Pancreas (tissue), 10 donors: ENCODE measurements around the gene FXYD1. TPM values are rescaled to one million over a fixed set of nuclear protein-coding genes. Genes with fewer than 3 reads are reported as not detected.
A peak's percentile ranks its signal among the peaks of the same experiment; 100 is the strongest.

Experiments used
- ATAC-seq, 4 donors: fragments of 200-7000 bp; cut with Tn5 transposase; one replicate each; pipeline versions ENCODE4 v1.8.0 to v1.9.1; 2020; ENCODE audit warnings: mild to moderate bottlenecking in 4 of 4, moderate library complexity in 4 of 4
- DNase-seq, 6 donors: peaks; one replicate each; pipeline ENCODE4 v3.0.0-alpha.2; 2020
- FAIRE-seq: peaks from 2 replicates; lab custom pipeline; 2012; peaks lifted over from hg19 to GRCh38; lab: Jason Lieb, UNC
- H3K27ac ChIP-seq, 4 donors: fragments of 200-600 bp; sonication (generic); 1 replicate in 3 of 4; 2 replicates in 1 of 4; pipeline versions ENCODE4 v1.5.0 to v1.8.0; 2020
- H3K27me3 ChIP-seq, 4 donors: fragments of 200-600 bp; one replicate each; pipeline ENCODE4 v1.8.0; 2021
- H3K36me3 ChIP-seq, 3 donors: fragments of 200-600 bp; sonication (generic) in 1 of 3; one replicate each; pipeline versions ENCODE4 v1.5.0 to v1.8.0; 2020 to 2021
- H3K4me1 ChIP-seq, 3 donors: fragments of 200-600 bp; one replicate each; pipeline ENCODE4 v1.8.0; 2021
- H3K4me3 ChIP-seq, 4 donors: fragments of 200-600 bp; sonication (generic) in 2 of 4; one replicate each; pipeline versions ENCODE4 v1.5.0 to v1.8.0; 2020 to 2021
- H3K9me3 ChIP-seq, 4 donors: fragments of 200-600 bp; one replicate each; pipeline ENCODE4 v1.8.0; 2021
- WGBS, 2 donors: extraction: QIAGEN DNeasy Blood & Tissue Kit; methylation state at CpG; one replicate each; pipeline ENCODE4 v1.1.7; 2013; 5-methylcytosine and 5-hydroxymethylcytosine counted together
- intact Hi-C, 3 donors: fragments of 100-400 bp; cut with DNase I; formaldehyde crosslinking; loops; one replicate each; pipeline versions ENCODE4 v1.11.1 to v1.14.2; 2022
- polyA plus RNA-seq, 2 donors: library from polyadenylated mRNA; stranded (reverse); fragments of 200-250 nt; gene quantifications; one replicate each; pipeline ENCODE4 v1.2.3, GENCODE V29; 2013
- total RNA-seq, 6 donors: library from RNA; stranded (reverse); fragmentation: NEBNext Ultra II Directional in 4 of 6; extraction: Animal tissue kit (Norgen Biotek cat#: 25700) in 4 of 6; gene quantifications; one replicate each; pipeline versions ENCODE4 v1.2.1 to v1.2.4, GENCODE V29; 2021 to 2023
- TF ChIP-seq, protein P1 (sequence below), 4 donors: fragments of 200-600 bp; sonication (generic) in 3 of 4; IDR thresholded peaks; one replicate each; pipeline versions ENCODE4 v1.5.0 to v1.8.0; 2021; ENCODE audit warnings: antibody characterized with exemption in 4 of 4
- donor health status: healthy with polysubstance abuse.
- donor health status: DM: no; HTN: no; CAD: no; lungs with moderate emphysema.
- donor health status: DM: no; HTN: no; CAD: no.
- donor health status: control.
- donor health status: control.
- donor health status: Bipolar disorder and iron deficiency.
- donor health status: DM: yes; HTN: yes; CAD: no.
- donor health status: DM: no; HTN: no; CAD: no.
- donor health status: DM: no; HTN: no; CAD: no.
- donor health status: DM: yes; HTN: yes; CAD: no.

Gene FXYD1
- total and polyA plus RNA-seq, 8 donors, result 2.8 to 16.1 (median 6.0) TPM

DNA sequence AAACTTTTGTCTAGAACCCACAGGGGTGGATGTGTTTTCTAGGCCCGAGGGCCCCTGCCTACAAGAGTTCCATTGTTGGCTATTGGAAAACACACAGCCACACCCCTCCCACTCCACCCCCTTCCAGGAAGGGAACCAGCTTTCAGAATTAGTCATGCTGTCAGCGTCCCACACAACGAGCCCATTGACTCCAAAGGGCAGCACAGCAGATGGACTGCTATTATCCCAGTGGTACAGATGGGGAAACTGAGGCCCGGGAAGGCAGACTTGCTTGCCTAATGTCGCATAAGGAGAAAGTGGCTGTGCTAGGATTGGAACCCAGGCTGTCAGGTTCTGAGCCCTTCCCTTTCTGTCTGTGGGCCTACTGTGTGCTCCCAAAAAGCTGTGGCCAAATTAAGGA, 31.1 kb upstream of the FXYD1 start:
- Histone ChIP-seq H3K36me3 (no peaks in the 10 kb centered on the region), H3K4me3 (no peak overlapping the region), H3K9me3 (no peaks in the 10 kb centered on the region), H3K27me3 (no peaks in the 10 kb centered on the region), H3K27ac (no peak overlapping the region), H3K4me1 (no peaks in the 10 kb centered on the region)
- 35 to 41% methylated on average over 5 of the region's 5 CpGs for WGBS, 2 donors
- intact Hi-C loops, result no loop called here
- DNase-seq (peak in 1 of 6 donors; percentile 5), FAIRE-seq (no peak), ATAC-seq (peak in 3 of 4 donors; percentile 61 to 89 (median 83))
- TF ChIP-seq, protein P1, sequence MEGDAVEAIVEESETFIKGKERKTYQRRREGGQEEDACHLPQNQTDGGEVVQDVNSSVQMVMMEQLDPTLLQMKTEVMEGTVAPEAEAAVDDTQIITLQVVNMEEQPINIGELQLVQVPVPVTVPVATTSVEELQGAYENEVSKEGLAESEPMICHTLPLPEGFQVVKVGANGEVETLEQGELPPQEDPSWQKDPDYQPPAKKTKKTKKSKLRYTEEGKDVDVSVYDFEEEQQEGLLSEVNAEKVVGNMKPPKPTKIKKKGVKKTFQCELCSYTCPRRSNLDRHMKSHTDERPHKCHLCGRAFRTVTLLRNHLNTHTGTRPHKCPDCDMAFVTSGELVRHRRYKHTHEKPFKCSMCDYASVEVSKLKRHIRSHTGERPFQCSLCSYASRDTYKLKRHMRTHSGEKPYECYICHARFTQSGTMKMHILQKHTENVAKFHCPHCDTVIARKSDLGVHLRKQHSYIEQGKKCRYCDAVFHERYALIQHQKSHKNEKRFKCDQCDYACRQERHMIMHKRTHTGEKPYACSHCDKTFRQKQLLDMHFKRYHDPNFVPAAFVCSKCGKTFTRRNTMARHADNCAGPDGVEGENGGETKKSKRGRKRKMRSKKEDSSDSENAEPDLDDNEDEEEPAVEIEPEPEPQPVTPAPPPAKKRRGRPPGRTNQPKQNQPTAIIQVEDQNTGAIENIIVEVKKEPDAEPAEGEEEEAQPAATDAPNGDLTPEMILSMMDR (IDR thresholded peaks at IDR 0.05), result no peak

DNA sequence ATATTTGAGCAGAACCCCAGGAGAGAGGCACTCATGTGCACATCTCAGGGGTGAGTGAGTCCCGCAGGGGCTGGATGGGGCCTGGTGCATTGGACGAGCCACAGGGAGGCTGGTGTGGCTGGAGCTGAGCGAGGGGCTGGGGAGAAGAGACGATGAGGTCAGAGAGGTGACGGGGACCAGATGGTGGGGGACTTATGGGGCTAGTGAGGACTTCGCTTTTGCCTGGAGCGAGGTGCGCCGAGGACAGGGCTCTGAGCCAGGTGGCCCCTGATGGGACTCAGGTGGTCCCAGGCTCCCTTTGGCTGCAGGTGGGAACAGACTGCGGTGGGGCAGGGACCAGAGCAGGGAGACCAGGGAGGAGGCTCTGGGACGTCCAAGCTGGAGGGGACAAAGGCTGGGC, 29.9 kb upstream of the FXYD1 start:
- H3K27me3 ChIP-seq, result no peaks in the 10 kb centered on the region
- DNase-seq (no peak), ATAC-seq (no peak), FAIRE-seq (no peak)
- TF ChIP-seq, protein P1 (IDR thresholded peaks at IDR 0.05), result no peak
- H3K4me1 ChIP-seq, result no peaks in the 10 kb centered on the region
- intact Hi-C loops, result no loop called here
- H3K4me3 ChIP-seq, result no peak overlapping the region
- H3K9me3 ChIP-seq, result no peaks in the 10 kb centered on the region
- H3K27ac ChIP-seq, result no peak overlapping the region
- no peaks in the 10 kb centered on the region for H3K36me3 ChIP-seq
- WGBS, 2 donors, result 85 to 94% methylated on average over 11 of the region's 11 CpGs

DNA sequence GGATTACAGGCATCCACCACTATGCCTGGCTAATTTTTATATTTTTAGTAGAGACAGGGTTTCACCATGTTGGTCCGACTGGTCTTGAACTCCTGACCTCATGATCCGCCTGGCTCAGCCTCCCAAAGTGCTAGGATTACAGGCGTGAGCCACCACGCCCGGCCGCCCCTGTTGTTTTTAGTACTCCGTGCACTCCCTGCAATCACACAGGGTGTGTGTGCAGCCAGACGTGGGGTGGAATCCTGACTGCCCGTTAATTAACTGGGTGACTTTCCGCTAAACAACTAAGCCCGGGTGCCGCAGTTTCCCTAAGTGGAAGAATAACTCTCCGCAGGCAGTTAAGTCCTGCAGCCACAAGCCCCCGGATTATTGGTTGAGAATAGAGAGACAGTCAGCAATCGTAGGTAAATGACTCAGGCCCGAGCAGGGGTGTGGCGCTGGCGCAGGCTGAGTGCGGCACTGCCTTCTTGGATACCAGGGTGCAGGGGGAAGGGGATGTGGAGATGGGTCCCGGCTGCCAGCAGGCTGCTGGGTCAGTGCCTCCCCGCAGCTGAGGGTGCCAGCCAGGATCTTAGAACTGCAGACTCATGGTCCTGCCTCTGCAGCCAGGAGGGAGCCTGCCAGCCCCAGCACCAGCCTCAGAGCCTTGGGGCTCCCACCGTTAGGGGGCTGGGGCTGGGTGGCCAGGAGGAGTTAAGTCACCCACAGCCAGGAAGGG, 29.1 kb upstream of the FXYD1 start:
- Histone ChIP-seq H3K36me3 (no peaks in the 10 kb centered on the region), H3K27ac (no peak overlapping the region), H3K4me1 (peaks cover 0 to 3% (median 0%) of the 10 kb centered on the region in 3 donors), H3K4me3 (no peak overlapping the region), H3K9me3 (no peaks in the 10 kb centered on the region), H3K27me3 (no peaks in the 10 kb centered on the region)
- no peak for DNase-seq
- no peak for FAIRE-seq
- TF ChIP-seq, protein P1 (IDR thresholded peaks at IDR 0.05), result no peak
- WGBS, 2 donors, result 83 to 87% methylated on average over 22 of the region's 22 CpGs
- intact Hi-C loops, result no loop called here
- peak in 2 of 4 donors; percentile 10 to 11 for ATAC-seq

GRCh38 chr19:35110974-35111373, 27.6 kb upstream of the FXYD1 start:
- intact Hi-C loops, result no loop called here
- 66 to 71% methylated on average over 9 of the region's 9 CpGs for WGBS, 2 donors
- ATAC-seq, result no peak

More at GRCh38 chr19:35110974-35111373, 27.6 kb upstream of the FXYD1 start:
- TF ChIP-seq, protein P1 (IDR thresholded peaks at IDR 0.05), result no peak
- peaks cover 0 to 3% (median 0%) of the 10 kb centered on the region in 3 donors for H3K4me1 ChIP-seq
- no peak for FAIRE-seq
- H3K9me3 ChIP-seq, result no peaks in the 10 kb centered on the region
- H3K36me3 ChIP-seq, result no peaks in the 10 kb centered on the region
- no peak overlapping the region for H3K27ac ChIP-seq
- DNase-seq, result no peak
- no peak overlapping the region for H3K4me3 ChIP-seq
- no peaks in the 10 kb centered on the region for H3K27me3 ChIP-seq
